K562 (cell line): ENCODE data around the gene SCN4B. TPM values are rescaled to one million over a fixed set of nuclear protein-coding genes. Genes with fewer than 3 reads are reported as not detected.

Source experiments
- ATAC-seq: fragments of 200-7000 bp; cut with Tn5 transposase; 3 replicates; pipeline ENCODE4 v1.9.1; 2020; ENCODE audit warnings: moderate library complexity
- BruUV-seq: library from RNA; stranded (reverse); fragments of 400-500 nt; replicated peaks from 2 replicates; lab custom pipeline; 2021; lab: Mats Ljungman, UMichigan
- CTCF ChIA-PET: fragments of 300-600 bp; formaldehyde crosslinking; extraction: SDS; loops from one replicate; lab custom pipeline; 2021; ENCODE audit warnings: low intra/inter-chr PET ratio; lab: Yijun Ruan, JAX
- POLR2A ChIA-PET: fragments of 300-600, 350-650 bp; sonication (Branson Sonifier 250); formaldehyde crosslinking; extraction: SDS; loops from one replicate; lab custom pipeline; 2021; ENCODE audit warnings: antibody characterized with exemption, inconsistent platforms; lab: Yijun Ruan, JAX
- DNase-seq, 4 experiments: peaks; one replicate each; pipeline versions ENCODE4 v3.0.0 to v3.0.0-alpha.2; 2011 to 2018; ENCODE audit warnings: low spot score in 3 of 4, mixed read lengths in 3 of 4; ENCODE audit errors: extremely low read depth in 1 of 4
- FAIRE-seq: peaks from 2 replicates; lab custom pipeline; 2011; peaks lifted over from hg19 to GRCh38; lab: Jason Lieb, UNC
- H2AFZ ChIP-seq: 2 replicates; pipeline ENCODE4 v1.6.0; 2011; ENCODE audit warnings: low read depth, low read length, control low read depth, inconsistent platforms
- H3K27ac ChIP-seq: fragments of 200-600 bp; 3 replicates; pipeline ENCODE4 v1.8.0; 2011; ENCODE audit warnings: low read depth, mild to moderate bottlenecking, control low read depth, inconsistent platforms, low read length, moderate library complexity, mixed read lengths; ENCODE audit errors: extremely low read depth
- H3K27me3 ChIP-seq, 2 experiments: fragments of 300-600 bp in 1 of 2; 2 replicates in 1 of 2; 3 replicates in 1 of 2; pipeline versions ENCODE4 v1.6.0 to v1.8.0; 2011; ENCODE audit warnings: inconsistent platforms in 2 of 2, low read length in 2 of 2, mild to moderate bottlenecking in 1 of 2, mixed read lengths in 1 of 2, moderate library complexity in 1 of 2; ENCODE audit not compliant: control insufficient read depth in 2 of 2, insufficient read depth in 2 of 2
- H3K36me3 ChIP-seq: fragments of 300-600 bp; 3 replicates; pipeline ENCODE4 v1.8.0; 2011; ENCODE audit warnings: mild to moderate bottlenecking, low read length, inconsistent platforms; ENCODE audit not compliant: control insufficient read depth, insufficient read depth
- H3K4me1 ChIP-seq, 2 experiments: fragments of 200-600 bp in 1 of 2; replicated peaks in 1 of 2; 2 replicates in 1 of 2; 3 replicates in 1 of 2; pipeline versions ENCODE4 v1.5.1 to v1.8.0; 2011; ENCODE audit warnings: inconsistent platforms in 2 of 2, low read length in 2 of 2, mild to moderate bottlenecking in 1 of 2, mixed read lengths in 1 of 2, moderate library complexity in 1 of 2; ENCODE audit not compliant: control insufficient read depth in 2 of 2, insufficient read depth in 2 of 2
- H3K4me2 ChIP-seq: 2 replicates; pipeline ENCODE4 v1.6.1; 2011; ENCODE audit warnings: low read length, control low read depth, inconsistent platforms, mixed read lengths; ENCODE audit not compliant: insufficient read depth
- H3K4me3 ChIP-seq: fragments of 200-600 bp; sonication (generic), shearing (Covaris generic); 2 replicates; pipeline ENCODE4 v1.5.1; 2016; ENCODE audit warnings: control low read depth, inconsistent platforms
- H3K79me2 ChIP-seq: fragments of 200-600 bp; 3 replicates; pipeline ENCODE4 v1.8.0; 2011; ENCODE audit warnings: low read length, inconsistent platforms; ENCODE audit not compliant: control insufficient read depth, insufficient read depth
- H3K9ac ChIP-seq, 2 experiments: 2 replicates each; pipeline versions ENCODE4 v1.6.0 to v1.6.1; 2011; ENCODE audit warnings: low read depth in 2 of 2, low read length in 2 of 2, control low read depth in 1 of 2, inconsistent platforms in 1 of 2, mild to moderate bottlenecking in 1 of 2, mixed read lengths in 1 of 2; ENCODE audit not compliant: insufficient read depth in 1 of 2
- H3K9me1 ChIP-seq: one replicate; pipeline ENCODE4 v1.6.0; 2011; ENCODE audit warnings: inconsistent platforms, mild to moderate bottlenecking, low read length, moderate library complexity; ENCODE audit not compliant: control insufficient read depth, insufficient read depth
- H3K9me3 ChIP-seq: replicated peaks from 2 replicates; pipeline ENCODE4 v1.5.1; 2011; ENCODE audit warnings: low read depth, low read length, inconsistent platforms; ENCODE audit not compliant: control insufficient read depth, insufficient read depth
- H4K20me1 ChIP-seq: replicated peaks from 2 replicates; pipeline ENCODE4 v1.6.1; 2011; ENCODE audit warnings: low read length, inconsistent platforms, mixed read lengths; ENCODE audit not compliant: control insufficient read depth, insufficient read depth
- COPS2 ChIP-seq: fragments of 450-650 bp; conservative IDR thresholded peaks from 2 replicates; pipeline ENCODE4 v1.6.1; 2016; ENCODE audit warnings: mild to moderate bottlenecking, moderate library complexity
- PATZ1 ChIP-seq: fragments of 250-450 bp; sonication (Bioruptor Pico); IDR thresholded peaks from 2 replicates; pipeline ENCODE4 v1.5.0; 2020; ENCODE audit warnings: mild to moderate bottlenecking, borderline replicate concordance
- PRMT5 ChIP-seq: sonication (generic); formaldehyde crosslinking; IDR thresholded peaks from 2 replicates; pipeline ENCODE4 v1.5.0; 2020; ENCODE audit warnings: missing genetic modification reagents
- PTTG1 ChIP-seq: fragments of 450-650 bp; IDR thresholded peaks from 2 replicates; pipeline ENCODE4 v1.6.1; 2016; ENCODE audit warnings: low read depth, mild to moderate bottlenecking, missing genetic modification characterization, missing compliant biosample characterization
- RBBP5 ChIP-seq: fragments of 200-600 bp; sonication (generic); IDR thresholded peaks from 2 replicates; pipeline ENCODE4 v1.6.1; 2012; ENCODE audit warnings: borderline replicate concordance, mild to moderate bottlenecking, low read length, control low read depth, inconsistent platforms; ENCODE audit not compliant: insufficient read depth, poor library complexity, severe bottlenecking
- SPI1 ChIP-seq: IDR thresholded peaks from 2 replicates; pipeline ENCODE4 v1.6.1; 2011; ENCODE audit warnings: low read depth, low read length, control low read depth, borderline replicate concordance
- TEAD2 ChIP-seq: fragments of 450-650 bp; IDR thresholded peaks from 2 replicates; pipeline ENCODE4 v1.6.1; 2016; ENCODE audit warnings: missing genetic modification characterization, control low read depth, missing compliant biosample characterization
- YY1 ChIP-seq, 3 experiments: IDR thresholded peaks; 2 replicates each; pipeline ENCODE4 v1.6.1; 2011; ENCODE audit warnings: low read length in 2 of 3, mild to moderate bottlenecking in 2 of 3, moderate library complexity in 2 of 3, borderline replicate concordance in 1 of 3, control low read depth in 1 of 3, low read depth in 1 of 3; ENCODE audit not compliant: insufficient read depth in 3 of 3, insufficient replicate concordance in 2 of 3, control insufficient read depth in 1 of 3, insufficient read length in 1 of 3; ENCODE audit errors: extremely low read depth in 1 of 3
- ZBTB1 ChIP-seq: sonication (generic); formaldehyde crosslinking; IDR thresholded peaks from 2 replicates; pipeline ENCODE4 v1.8.1; 2023; ENCODE audit warnings: missing genetic modification reagents, low read depth, mild to moderate bottlenecking, borderline replicate concordance
- ZBTB43 ChIP-seq: sonication (generic); formaldehyde crosslinking; IDR thresholded peaks from 2 replicates; pipeline ENCODE4 v1.8.0; 2023; ENCODE audit warnings: mild to moderate bottlenecking, missing genetic modification reagents
- ZNF174 ChIP-seq: fragments of 250-450 bp; sonication (Bioruptor Pico); IDR thresholded peaks from 2 replicates; pipeline ENCODE4 v1.4.0; 2020; ENCODE audit warnings: mild to moderate bottlenecking
- ZNF586 ChIP-seq: fragments of 450-650 bp; formaldehyde crosslinking; conservative IDR thresholded peaks from 2 replicates; pipeline ENCODE4 v1.4.0; 2020; ENCODE audit warnings: mild to moderate bottlenecking, moderate library complexity
- ZNF717 ChIP-seq: fragments of 250-450 bp; sonication (Bioruptor Pico); IDR thresholded peaks from 2 replicates; pipeline ENCODE4 v1.5.0; 2021
- WGBS: fragments of 100-300 bp; shearing (Covaris generic); methylation state at CpG from one replicate; pipeline ENCODE4 v1.1.6; 2016; ENCODE audit warnings: low coverage, mixed read lengths; ENCODE audit not compliant: insufficient coverage; ENCODE audit errors: missing lambda C conversion rate; 5-methylcytosine and 5-hydroxymethylcytosine counted together
- in situ Hi-C: fragments of 300-500 bp; cut with MboI; formaldehyde crosslinking; loops from 4 replicates; pipeline ENCODE4 v1.15.0; 2018; ENCODE audit warnings: inconsistent platforms, mixed read lengths
- intact Hi-C: fragments of 100-400 bp; cut with micrococcal nuclease; formaldehyde crosslinking; loops from 2 replicates; pipeline ENCODE4 v1.14.2; 2022
- polyA plus RNA-seq, 8 experiments: library from polyadenylated mRNA; depleted of rRNA in 4 of 8; stranded (reverse) in 5 of 8; unstranded in 3 of 8; fragments of >200 nt; fragmentation: Nextera tagmentation in 2 of 8; fragmentation: Illumina TruSeq in 1 of 8; extraction: Ambion mirVana in 2 of 8; extraction: Trizol in 1 of 8; gene quantifications; 2 replicates each; pipeline versions ENCODE4 v1.2.1 to v1.2.3, GENCODE V29; 2011 to 2014; ENCODE audit warnings: inconsistent platforms in 1 of 8, missing spikeins in 1 of 8
- total RNA-seq, 7 experiments: library from RNA; depleted of rRNA in 6 of 7; stranded (reverse); fragments of >200 nt in 6 of 7; fragmentation: Illumina TruSeq in 2 of 7; extraction: Trizol in 2 of 7; gene quantifications; 2 replicates each; pipeline versions ENCODE4 v1.2.1 to v1.2.3, GENCODE V29; 2011 to 2021; ENCODE audit warnings: low replicate concordance in 1 of 7

SCN4B gene
- total and polyA plus RNA-seq, 9 of the 15 experiments (the other 6 are each of a cell fraction or from before 2014, with no cell fraction given), result 0.03 TPM; not detected in 8

GRCh38 chr11:118200901-118201680, 48.5 kb upstream of the SCN4B start:
- ATAC-seq, result no peak
- no peak for FAIRE-seq
- 13% methylated on average over 9 of the region's 9 CpGs for WGBS
- H3K4me3 ChIP-seq, result no peak overlapping the region
- in situ Hi-C loops (no loop called here), intact Hi-C loops (loop anchor here (5.0 kb wide), 1 partner anchor 56 kb away; no protein-coding TSS in a partner anchor)
- H3K27ac ChIP-seq, result no peak overlapping the region
- H3K36me3 ChIP-seq, result no peaks in the 10 kb centered on the region
- no peaks in the 10 kb centered on the region for H3K79me2 ChIP-seq
- no peak overlapping the region for H2AFZ ChIP-seq
- H3K9ac ChIP-seq, result no peak overlapping the region
- DNase-seq, result no peak
- H3K9me1 ChIP-seq, result no peaks in the 10 kb centered on the region
- BruUV-seq, result no TSS peak
- H3K4me2 ChIP-seq, result no peak overlapping the region
- H3K4me1 ChIP-seq, result 0 out of 5 replicates have a peak, but pooled peaks cover 0 to 3% of the 10 kb centered on the region in 2 experiments
- H4K20me1 ChIP-seq, result no peaks in the 10 kb centered on the region
- ChIA-PET POLR2A (no interaction called here), CTCF (no interaction called here)
- no peaks in the 10 kb centered on the region for H3K9me3 ChIP-seq
- H3K27me3 ChIP-seq, result peaks cover 0 to 26% of the 10 kb centered on the region in 2 experiments; a peak in 3 of 5 replicates
- TF ChIP-seq ZBTB1 (CRISPR knock-in tag) (no peak), ZNF174 (CRISPR knock-in tag) (no peak), YY1 (IDR thresholded peaks at IDR 0.05; ENCODE audit: borderline replicate concordance in 1 of 3, control insufficient read depth in 1 of 3, extremely low read depth in 1 of 3, insufficient read depth in 3 of 3, insufficient read length in 1 of 3, insufficient replicate concordance in 2 of 3, low read depth in 1 of 3, low read length in 2 of 3) (no peak), COPS2 (no peak), SPI1 (no peak), TEAD2 (tag) (no peak), PATZ1 (CRISPR knock-in tag) (no peak), RBBP5 (no peak), PTTG1 (tag) (no peak), ZBTB43 (CRISPR knock-in tag) (no peak), ZNF586 (CRISPR knock-in tag) (no peak), ZNF717 (CRISPR knock-in tag) (no peak), PRMT5 (CRISPR knock-in tag) (no peak)
